Measurements from ENCODE around the gene MRPL37. TPM values are rescaled to one million over a fixed set of nuclear protein-coding genes. Genes with fewer than 3 reads are reported as not detected.

MRPL37 gene
- polyA plus RNA-seq, 1 of the 3 experiments (the other 2 are of a cell fraction), result 11.3 TPM

DNA sequence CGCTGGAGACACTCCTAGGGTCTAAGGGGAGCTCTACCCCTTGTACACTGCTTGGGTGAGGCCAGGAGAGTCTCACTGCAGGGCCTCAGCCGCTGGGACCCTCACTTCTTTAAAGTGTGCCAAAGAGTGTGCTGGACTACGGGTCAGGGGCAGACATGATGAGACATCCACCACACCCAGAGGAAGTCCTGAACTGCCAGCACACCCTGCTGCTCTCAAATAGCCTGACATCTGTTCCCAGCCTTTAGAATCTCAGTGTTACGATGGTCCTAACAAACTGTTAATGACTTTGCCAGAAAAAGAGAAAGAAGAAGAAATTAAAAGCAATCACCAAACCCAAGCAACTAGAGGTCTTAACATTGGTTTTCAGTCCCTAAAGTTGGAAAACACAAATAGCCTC is 49.0 kb downstream of the MRPL37 start:
- ChIA-PET CTCF (interaction anchor here (1.7 kb wide), 1 partner anchor 12 kb away, joined by 4 read pairs; no protein-coding TSS in a partner anchor), POLR2A (no interaction called here)
- Histone ChIP-seq H2AFZ (ENCODE audit: low read depth) (no peak overlapping the region), H3K4me1 (ENCODE audit: control insufficient read depth in 1 of 2, insufficient read depth in 2 of 2, low read depth in 1 of 2, low read length in 1 of 2) (peaks cover 21 to 41% of the 10 kb centered on the region in 2 experiments; a peak in 3 of 4 replicates), H4K20me1 (ENCODE audit: insufficient read depth) (no peaks in the 10 kb centered on the region), H3F3A (replicated peaks; ENCODE audit: insufficient read depth) (peaks cover 12% of the 10 kb centered on the region), H3K4me2 (no peak overlapping the region), H3K9ac (no peak overlapping the region), H3K27ac (ENCODE audit: low read depth in 2 of 2, low read length in 1 of 2) (peak overlapping the region in 1 of 2 experiments; percentile 13; a peak in 1 of 4 replicates), H3K79me2 (ENCODE audit: insufficient read depth) (no peaks in the 10 kb centered on the region), H3K9me3 (no peaks in the 10 kb centered on the region), H3K4me3 (ENCODE audit: low read depth in 2 of 2, low read length in 1 of 2) (no peak overlapping the region), H3K36me3 (replicated peaks in 1 of 2; ENCODE audit: control insufficient read depth in 1 of 2, insufficient read depth in 2 of 2, low read length in 1 of 2) (peaks cover 0 to 7% of the 10 kb centered on the region in 2 experiments), H3K27me3 (ENCODE audit: insufficient read depth) (no peaks in the 10 kb centered on the region), H3K9me2 (no peaks in the 10 kb centered on the region)
- WGBS (ENCODE audit: low lambda C conversion rate), result 85% methylated on average over 3 of the region's 4 CpGs
- TF ChIP-seq CHD2 (IDR thresholded peaks at IDR 0.05; ENCODE audit: low read length, partially characterized antibody) (no peak), FOSL2 (IDR thresholded peaks at IDR 0.05; ENCODE audit: borderline replicate concordance, low read depth) (no peak), TCF12 (IDR thresholded peaks at IDR 0.05) (no peak), EP300 (IDR thresholded peaks at IDR 0.05; ENCODE audit: borderline replicate concordance in 1 of 2, low read depth in 1 of 2, low read length in 1 of 2) (no peak), SIN3A (IDR thresholded peaks at IDR 0.05; ENCODE audit: borderline replicate concordance, low read depth, low read length) (no peak), YY1 (IDR thresholded peaks at IDR 0.05; ENCODE audit: low read depth) (no peak), FOXM1 (IDR thresholded peaks at IDR 0.05; ENCODE audit: low read depth) (no peak), ELF1 (IDR thresholded peaks at IDR 0.05) (no peak), RXRA (IDR thresholded peaks at IDR 0.05; ENCODE audit: borderline replicate concordance, low read depth) (no peak), TAF1 (IDR thresholded peaks at IDR 0.05; ENCODE audit: borderline replicate concordance, low read depth, low read length) (no peak), EZH2phosphoT487 (IDR thresholded peaks at IDR 0.05; ENCODE audit: borderline replicate concordance, low read depth) (no peak)
- TF ChIP-seq, protein P1, sequence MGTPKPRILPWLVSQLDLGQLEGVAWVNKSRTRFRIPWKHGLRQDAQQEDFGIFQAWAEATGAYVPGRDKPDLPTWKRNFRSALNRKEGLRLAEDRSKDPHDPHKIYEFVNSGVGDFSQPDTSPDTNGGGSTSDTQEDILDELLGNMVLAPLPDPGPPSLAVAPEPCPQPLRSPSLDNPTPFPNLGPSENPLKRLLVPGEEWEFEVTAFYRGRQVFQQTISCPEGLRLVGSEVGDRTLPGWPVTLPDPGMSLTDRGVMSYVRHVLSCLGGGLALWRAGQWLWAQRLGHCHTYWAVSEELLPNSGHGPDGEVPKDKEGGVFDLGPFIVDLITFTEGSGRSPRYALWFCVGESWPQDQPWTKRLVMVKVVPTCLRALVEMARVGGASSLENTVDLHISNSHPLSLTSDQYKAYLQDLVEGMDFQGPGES (IDR thresholded peaks at IDR 0.05; ENCODE audit: low read depth, low read length), result no peak
- TF ChIP-seq, protein P2, sequence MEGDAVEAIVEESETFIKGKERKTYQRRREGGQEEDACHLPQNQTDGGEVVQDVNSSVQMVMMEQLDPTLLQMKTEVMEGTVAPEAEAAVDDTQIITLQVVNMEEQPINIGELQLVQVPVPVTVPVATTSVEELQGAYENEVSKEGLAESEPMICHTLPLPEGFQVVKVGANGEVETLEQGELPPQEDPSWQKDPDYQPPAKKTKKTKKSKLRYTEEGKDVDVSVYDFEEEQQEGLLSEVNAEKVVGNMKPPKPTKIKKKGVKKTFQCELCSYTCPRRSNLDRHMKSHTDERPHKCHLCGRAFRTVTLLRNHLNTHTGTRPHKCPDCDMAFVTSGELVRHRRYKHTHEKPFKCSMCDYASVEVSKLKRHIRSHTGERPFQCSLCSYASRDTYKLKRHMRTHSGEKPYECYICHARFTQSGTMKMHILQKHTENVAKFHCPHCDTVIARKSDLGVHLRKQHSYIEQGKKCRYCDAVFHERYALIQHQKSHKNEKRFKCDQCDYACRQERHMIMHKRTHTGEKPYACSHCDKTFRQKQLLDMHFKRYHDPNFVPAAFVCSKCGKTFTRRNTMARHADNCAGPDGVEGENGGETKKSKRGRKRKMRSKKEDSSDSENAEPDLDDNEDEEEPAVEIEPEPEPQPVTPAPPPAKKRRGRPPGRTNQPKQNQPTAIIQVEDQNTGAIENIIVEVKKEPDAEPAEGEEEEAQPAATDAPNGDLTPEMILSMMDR (IDR thresholded peaks at IDR 0.05), result no peak
- TF ChIP-seq, protein P3, sequence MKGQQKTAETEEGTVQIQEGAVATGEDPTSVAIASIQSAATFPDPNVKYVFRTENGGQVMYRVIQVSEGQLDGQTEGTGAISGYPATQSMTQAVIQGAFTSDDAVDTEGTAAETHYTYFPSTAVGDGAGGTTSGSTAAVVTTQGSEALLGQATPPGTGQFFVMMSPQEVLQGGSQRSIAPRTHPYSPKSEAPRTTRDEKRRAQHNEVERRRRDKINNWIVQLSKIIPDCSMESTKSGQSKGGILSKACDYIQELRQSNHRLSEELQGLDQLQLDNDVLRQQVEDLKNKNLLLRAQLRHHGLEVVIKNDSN (IDR thresholded peaks at IDR 0.05; ENCODE audit: borderline replicate concordance, low read depth), result no peak
- TF ChIP-seq, protein P4, sequence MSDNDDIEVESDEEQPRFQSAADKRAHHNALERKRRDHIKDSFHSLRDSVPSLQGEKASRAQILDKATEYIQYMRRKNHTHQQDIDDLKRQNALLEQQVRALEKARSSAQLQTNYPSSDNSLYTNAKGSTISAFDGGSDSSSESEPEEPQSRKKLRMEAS (IDR thresholded peaks at IDR 0.05; ENCODE audit: low read depth), result no peak
- TF ChIP-seq, protein P5, sequence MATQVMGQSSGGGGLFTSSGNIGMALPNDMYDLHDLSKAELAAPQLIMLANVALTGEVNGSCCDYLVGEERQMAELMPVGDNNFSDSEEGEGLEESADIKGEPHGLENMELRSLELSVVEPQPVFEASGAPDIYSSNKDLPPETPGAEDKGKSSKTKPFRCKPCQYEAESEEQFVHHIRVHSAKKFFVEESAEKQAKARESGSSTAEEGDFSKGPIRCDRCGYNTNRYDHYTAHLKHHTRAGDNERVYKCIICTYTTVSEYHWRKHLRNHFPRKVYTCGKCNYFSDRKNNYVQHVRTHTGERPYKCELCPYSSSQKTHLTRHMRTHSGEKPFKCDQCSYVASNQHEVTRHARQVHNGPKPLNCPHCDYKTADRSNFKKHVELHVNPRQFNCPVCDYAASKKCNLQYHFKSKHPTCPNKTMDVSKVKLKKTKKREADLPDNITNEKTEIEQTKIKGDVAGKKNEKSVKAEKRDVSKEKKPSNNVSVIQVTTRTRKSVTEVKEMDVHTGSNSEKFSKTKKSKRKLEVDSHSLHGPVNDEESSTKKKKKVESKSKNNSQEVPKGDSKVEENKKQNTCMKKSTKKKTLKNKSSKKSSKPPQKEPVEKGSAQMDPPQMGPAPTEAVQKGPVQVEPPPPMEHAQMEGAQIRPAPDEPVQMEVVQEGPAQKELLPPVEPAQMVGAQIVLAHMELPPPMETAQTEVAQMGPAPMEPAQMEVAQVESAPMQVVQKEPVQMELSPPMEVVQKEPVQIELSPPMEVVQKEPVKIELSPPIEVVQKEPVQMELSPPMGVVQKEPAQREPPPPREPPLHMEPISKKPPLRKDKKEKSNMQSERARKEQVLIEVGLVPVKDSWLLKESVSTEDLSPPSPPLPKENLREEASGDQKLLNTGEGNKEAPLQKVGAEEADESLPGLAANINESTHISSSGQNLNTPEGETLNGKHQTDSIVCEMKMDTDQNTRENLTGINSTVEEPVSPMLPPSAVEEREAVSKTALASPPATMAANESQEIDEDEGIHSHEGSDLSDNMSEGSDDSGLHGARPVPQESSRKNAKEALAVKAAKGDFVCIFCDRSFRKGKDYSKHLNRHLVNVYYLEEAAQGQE (IDR thresholded peaks at IDR 0.05; ENCODE audit: low read depth, low read length), result no peak
- no peak for DNase-seq

All from SK-N-SH (cell line).